Activated CD8-positive, alpha-beta memory T cell treated with anti-CD3 and anti-CD28 coated beads, Interleukin-2, amount 50 U/mL, for 4 hours (primary cell): ENCODE data around the gene SLC25A39.
A peak's percentile ranks its signal among the peaks of the same experiment; 100 is the strongest.

Experiments
- DNase-seq: peaks from one replicate; pipeline ENCODE4 v3.0.0-alpha.2; 2020

SLC25A39 gene

GRCh38 chr17:44311562-44312181, 13.0 kb downstream of the SLC25A39 start:
- DNase-seq: no peak

- no peak for DNase-seq
These were observed 13.8 kb downstream of the SLC25A39 start for GRCh38 chr17:44310609-44311376.

- no peak for DNase-seq
These were observed 14.4 kb downstream of the SLC25A39 start for GRCh38 chr17:44310188-44310587.

- no peak for DNase-seq
These were observed 15.2 kb downstream of the SLC25A39 start for GRCh38 chr17:44309472-44309871.

DNA sequence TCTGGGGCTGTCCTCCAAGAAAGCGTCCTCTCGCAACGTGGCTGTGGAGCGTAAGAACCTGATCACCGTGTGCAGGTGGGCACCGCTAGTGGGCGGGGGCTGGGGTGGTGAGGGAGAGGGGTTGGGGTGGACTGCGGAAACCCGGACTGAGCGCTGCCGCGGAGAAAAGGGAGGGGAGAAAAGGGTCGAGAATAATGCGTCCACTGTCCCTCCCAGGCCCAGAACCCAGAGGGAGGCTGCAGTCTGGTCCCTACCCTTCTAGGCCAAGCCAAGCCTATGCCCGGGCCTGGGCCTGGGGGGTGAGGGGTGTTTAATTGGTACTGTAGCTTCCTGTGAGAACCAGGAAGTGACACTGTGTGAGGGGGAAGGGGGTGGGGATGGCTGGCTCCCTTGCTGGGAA, 15.8 kb downstream of the SLC25A39 start:
- no peak for DNase-seq

DNA sequence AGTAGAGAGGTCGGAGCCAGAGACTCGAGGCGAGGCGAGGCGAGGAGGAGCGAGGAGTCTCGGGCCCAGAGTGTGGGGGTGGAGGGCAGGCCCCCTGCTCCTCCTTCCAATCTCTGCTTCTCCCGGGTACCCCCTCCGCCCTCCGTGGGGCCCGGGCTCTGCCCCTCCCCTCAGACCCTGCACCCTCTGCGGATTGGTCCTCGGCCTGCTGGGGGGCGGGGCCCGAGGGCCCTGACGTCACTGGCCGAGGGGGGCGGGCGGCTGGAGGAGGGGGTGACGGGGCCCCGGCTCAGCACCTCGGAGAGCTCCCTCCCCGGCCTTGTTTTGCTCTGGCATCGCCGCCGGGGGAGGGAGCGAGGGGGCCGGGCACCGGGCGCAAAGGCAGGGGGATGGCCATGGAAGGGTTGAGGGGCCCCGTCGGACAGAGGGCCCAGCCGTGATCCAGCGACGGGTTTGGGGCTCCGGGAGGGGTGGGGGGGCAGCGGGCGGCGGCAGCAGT, 16.3 kb downstream of the SLC25A39 start, which contains the start of gene RUNDC3A:
RUNDC3A (plus strand) TSS at position 282 of the 499 bp plus-strand sequence. CDS start 232 bp downstream, outside the sequence.
- peak; percentile 88 for DNase-seq

DNA sequence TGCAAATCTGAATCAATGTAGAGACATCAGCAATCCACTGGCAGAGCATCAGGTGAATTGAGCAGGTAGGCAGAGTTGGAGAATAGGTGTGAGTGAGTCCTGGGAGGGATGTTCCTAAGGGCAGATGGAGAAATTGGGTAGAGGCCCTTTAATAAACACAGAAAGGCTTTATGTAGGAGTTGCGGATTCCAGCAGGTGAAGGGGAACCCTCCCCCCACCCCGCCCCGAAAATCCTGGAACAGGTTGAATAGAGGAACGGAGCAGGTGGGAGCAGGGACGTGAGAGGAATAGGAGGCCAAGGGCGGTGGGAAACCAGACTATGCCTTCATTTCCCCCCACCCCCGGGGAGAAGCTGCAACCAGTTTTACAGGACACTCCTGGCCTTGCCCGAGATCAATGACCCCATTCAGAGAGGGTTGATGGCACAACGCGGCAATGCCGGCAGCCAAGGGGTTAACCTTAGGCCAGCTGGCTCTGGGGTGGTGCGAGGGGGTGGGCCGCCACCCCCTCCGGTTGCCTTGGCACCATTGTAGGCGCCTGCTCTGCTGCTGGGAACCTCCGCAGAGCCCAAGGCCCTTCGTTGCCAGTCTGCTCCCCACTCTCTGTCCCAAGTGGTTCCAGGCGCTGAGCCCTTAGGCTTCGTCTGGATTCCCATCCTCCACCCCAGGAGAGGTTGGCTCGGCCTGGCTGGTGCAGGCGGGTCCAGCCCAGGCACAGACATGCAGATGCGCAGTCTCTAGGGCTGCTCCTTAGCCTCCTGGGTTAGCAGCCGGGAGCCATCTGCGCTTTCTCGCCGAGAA, 17.0 kb downstream of the SLC25A39 start:
- DNase-seq: no peak

DNA sequence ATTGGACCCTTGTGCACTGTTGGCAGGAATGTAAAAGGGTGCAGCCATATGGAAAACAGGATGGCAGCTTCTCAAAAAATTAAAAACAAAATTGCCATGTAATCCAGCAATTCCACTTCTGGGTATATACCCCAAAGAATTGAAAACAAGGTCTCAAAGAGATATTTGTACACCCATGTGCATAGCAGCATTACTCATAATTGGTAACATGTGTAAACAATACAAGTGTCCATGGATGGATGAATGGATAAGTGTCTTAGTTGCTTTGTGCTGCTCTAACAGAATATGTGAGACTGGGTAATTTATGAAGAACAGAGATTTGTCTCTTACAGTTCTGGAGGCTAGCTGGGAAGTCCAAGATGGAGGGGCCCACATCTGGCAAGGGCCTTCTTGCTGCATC, 20.0 kb downstream of the SLC25A39 start:
- no peak for DNase-seq

GRCh38 chr17:44297975-44298374, 26.6 kb downstream of the SLC25A39 start:
- DNase-seq: no peak

GRCh38 chr17:44293509-44294226, 31.0 kb downstream of the SLC25A39 start:
- no peak for DNase-seq

GRCh38 chr17:44287651-44288050, 37.0 kb downstream of the SLC25A39 start:
- no peak for DNase-seq

- no peak for DNase-seq
These were observed 40.6 kb downstream of the SLC25A39 start for GRCh38 chr17:44284024-44284400.

DNA sequence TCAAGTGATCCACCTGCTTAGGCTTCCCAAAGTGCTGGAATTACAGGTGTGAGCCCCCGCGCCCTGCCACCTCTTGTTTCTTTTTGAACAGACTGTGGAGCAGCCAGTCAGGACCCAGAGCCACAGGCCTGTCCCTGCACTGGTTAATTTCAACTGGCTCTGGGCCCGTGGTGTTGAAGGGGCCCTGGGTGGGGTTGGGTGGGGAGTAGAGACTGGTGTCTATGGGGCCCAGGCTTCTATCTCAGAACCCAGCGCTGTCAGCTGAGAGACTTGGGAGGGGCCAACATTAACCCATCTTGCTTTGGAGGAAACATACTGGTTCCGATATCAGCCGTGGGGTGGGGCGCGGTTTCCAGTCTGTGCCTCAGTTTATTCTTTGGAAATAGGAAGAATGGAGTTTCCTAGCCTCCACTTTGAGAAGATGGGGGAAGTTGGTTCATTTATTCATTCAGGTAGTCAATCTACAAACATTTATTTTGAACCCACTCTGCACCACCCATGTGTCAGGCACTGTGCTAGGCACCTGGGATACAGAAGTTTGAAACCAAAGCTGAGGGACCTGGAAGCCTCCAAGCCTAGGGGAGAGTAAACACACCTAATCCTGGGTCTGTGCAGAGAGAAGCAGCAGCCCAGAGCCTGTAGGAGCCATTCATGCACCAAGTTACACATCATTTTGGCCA, 41.1 kb downstream of the SLC25A39 start:
- no peak for DNase-seq

DNA sequence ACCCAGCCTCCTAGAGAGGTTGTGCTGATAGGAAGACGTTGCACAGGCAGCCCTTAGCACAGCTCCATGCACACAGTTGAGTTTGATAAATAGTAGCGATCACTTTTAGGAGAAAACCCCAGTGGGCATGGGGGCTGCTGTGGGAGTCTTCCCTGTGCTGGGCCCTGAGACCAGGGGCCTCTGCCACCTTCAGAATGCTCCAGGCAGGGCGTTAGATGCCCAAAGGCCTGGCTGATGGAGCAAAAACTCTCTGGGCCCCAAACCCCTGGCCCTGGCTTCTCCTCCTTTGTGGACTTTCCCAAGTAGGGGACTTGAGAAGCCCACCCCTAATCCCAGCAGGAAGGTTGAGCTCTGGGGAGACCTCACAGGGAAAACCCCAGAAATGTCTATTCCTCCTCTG, 42.4 kb downstream of the SLC25A39 start:
- no peak for DNase-seq

GRCh38 chr17:44281570-44281969, 43.1 kb downstream of the SLC25A39 start:
- DNase-seq: no peak

DNA sequence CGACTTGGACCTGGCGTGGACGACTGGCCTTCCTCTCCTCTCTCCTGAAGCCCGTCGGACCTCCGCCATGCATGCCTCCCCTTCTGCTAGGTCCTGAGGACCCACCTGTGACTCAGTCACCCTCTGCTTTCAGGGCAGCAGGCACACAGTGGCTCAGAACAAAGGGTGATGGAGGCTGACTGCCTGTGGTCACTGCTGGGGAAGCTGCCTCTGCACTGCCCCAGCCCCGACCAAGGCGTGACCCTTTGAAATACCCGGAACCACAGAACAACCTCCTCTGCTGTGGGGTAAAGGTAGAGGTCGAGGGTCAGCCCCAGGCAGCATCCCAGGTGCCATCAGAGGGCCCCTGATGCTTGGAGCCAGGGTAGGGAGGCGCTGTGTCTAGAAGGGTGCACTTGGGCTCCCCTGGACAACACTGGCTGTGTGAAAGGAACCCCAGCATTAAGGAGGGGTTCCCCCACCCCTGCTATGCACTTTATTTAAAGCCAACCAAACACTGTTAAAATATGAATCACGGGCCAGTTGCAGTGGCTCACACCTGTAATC, 44.2 kb downstream of the SLC25A39 start:
- no peak for DNase-seq

- DNase-seq: no peak
These were observed 44.8 kb downstream of the SLC25A39 start for GRCh38 chr17:44279666-44280391.

GRCh38 chr17:44279346-44279665, 45.3 kb downstream of the SLC25A39 start:
- DNase-seq: no peak

GRCh38 chr17:44277976-44278375, 46.6 kb downstream of the SLC25A39 start:
- DNase-seq: no peak

DNA sequence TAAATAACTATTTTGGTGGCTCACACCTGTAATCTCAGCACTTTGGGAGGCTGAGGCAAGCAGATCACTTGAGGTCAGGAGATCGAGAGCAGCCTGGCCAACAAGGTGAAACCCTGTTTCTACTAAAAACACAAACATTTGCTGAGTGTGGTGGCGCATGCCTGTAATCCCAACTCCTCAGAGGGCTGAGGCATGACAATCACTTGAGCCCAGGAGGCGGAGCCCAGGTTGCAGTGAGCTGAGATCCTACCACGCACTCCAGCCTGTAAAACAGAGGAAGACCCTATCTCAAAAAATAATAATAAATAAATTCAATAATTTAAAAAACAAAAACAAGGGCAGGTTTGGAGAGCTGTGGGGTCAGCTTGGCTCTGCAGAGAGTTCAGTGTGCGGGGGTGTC, 51.0 kb downstream of the SLC25A39 start:
- no peak for DNase-seq

- DNase-seq: no peak
These were observed 51.7 kb downstream of the SLC25A39 start for GRCh38 chr17:44272954-44273353.
